Measurements from ENCODE around the gene MAJIN.

DNA sequence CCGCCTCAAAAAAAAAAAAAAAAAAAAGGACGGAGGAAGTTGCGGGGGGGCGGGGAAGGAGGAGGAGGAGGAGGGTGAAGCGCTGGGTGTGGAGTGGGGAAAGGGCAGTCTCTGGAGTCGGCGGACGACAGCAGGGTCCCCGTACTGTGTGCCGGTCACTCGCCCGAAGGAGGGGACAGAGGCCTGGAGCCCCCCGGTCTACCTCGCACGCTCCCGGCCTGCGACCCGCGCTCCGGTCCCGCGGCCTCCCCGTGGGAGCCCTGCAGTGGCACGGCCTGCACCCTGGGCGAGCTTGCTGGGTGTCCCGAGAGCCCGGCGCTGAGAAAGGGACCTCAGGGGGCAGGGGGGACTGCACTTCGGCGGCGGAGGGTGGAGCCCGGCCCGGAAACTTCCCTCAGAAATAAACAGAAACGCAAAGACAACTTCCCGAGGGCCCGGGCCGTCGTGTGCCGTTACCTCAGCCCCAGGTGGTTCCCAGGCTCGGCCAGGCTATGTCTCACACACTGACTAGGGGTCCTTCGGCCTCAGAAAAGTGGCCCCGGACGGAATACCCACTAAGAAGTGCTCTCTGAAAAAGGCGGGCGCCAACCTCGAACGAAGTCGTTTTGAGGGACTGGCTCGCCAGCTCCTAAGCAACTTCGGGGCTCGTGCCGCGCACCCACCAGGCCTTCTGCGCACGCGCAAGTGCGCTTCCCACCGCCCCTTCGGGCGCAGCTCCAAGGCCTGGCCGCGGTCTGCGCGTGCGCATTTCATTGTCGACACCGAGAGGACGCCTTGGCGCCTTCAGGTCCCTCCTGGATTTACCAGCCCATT lies at the start of gene MAJIN:
- TF ChIP-seq, protein P1, sequence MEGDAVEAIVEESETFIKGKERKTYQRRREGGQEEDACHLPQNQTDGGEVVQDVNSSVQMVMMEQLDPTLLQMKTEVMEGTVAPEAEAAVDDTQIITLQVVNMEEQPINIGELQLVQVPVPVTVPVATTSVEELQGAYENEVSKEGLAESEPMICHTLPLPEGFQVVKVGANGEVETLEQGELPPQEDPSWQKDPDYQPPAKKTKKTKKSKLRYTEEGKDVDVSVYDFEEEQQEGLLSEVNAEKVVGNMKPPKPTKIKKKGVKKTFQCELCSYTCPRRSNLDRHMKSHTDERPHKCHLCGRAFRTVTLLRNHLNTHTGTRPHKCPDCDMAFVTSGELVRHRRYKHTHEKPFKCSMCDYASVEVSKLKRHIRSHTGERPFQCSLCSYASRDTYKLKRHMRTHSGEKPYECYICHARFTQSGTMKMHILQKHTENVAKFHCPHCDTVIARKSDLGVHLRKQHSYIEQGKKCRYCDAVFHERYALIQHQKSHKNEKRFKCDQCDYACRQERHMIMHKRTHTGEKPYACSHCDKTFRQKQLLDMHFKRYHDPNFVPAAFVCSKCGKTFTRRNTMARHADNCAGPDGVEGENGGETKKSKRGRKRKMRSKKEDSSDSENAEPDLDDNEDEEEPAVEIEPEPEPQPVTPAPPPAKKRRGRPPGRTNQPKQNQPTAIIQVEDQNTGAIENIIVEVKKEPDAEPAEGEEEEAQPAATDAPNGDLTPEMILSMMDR (conservative IDR thresholded peaks at IDR 0.05; ENCODE audit: low read length): no peak
- no peak for TF ChIP-seq EZH2phosphoT487 (IDR thresholded peaks at IDR 0.05; ENCODE audit: borderline replicate concordance, low read depth, low read length)
